ENCODE results near the gene MAX.
A peak's percentile ranks its signal among the peaks of the same experiment; 100 is the strongest.

Gene MAX

GRCh38 chr14:65073605-65074201, 28.6 kb downstream of the MAX start:
- no peak for FAIRE-seq
- DNase-seq (ENCODE audit: low spot score) = no peak

- no peak for FAIRE-seq
These were observed 29.4 kb downstream of the MAX start for GRCh38 chr14:65072937-65073336.

DNA sequence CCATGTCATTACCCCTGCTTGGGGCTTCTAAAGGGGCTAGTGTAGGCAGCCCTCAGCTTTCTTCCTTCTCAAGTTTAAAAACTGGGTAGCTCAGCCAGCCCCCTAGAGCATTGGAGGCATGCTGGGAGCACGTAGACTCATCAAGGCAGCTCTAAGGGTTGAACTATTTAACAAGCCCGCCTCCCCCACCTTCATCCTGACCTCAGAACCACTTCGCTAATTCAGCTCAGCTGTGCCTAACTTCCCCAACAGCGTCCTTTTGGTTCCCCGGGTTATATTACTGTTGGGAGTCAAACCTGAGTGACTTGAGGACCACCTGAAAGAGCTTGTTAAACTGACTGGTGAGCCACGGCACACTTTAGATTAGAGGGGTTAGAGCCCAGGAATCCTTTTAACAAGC, 30.1 kb downstream of the MAX start:
- no peak for FAIRE-seq
- no peak for DNase-seq (ENCODE audit: low spot score)

More at GRCh38 chr14:65072937-65073336, 29.4 kb downstream of the MAX start:
- DNase-seq (ENCODE audit: low spot score) = no peak

DNA sequence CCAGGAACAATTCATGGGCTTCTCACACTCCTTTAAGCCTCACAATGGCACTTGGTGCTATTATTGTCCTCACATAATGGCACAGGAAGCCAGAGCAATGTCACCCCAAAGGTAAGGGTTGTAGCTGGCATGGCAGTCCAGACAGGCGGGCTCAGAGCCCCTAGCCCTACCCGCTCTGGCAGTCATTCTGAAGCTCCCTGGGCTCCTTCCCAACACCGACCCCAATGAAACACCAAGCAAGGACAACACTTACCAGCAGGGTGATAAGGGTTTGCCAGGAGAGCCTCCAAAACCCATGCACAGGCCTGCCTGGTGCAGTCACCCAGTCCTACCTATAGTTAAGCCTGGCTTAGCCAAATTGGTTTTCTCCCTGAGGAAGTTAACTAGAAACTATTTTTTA, 30.8 kb downstream of the MAX start:
- DNase-seq (ENCODE audit: low spot score) (no peak), FAIRE-seq (no peak)

DNA sequence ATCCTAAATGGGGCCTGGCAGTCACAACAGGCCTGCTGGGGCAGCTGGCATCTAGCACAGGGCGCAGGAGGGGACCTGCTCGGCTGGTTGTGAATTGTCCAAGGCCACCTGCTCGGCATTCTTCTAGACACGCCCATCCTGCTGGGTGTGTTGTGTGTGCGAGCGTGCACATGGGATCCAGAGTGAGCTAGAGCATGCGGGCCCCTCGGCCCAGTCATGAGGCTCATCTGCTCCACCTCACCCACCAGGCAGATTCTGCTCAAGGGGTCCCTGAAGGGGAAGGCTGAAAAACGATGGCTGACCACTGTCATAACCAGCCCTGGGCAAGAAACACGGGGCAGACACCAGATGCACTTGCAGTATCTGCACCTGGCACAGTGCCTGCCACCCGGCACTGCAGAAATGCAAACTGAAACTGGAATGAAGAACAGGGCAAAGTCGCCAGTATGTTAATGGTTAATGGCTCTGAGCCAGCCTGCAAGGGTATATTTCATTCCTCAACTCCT, 31.8 kb downstream of the MAX start:
- no peak for DNase-seq (ENCODE audit: low spot score)
- no peak for FAIRE-seq

GRCh38 chr14:65069874-65070413, 32.4 kb downstream of the MAX start:
- DNase-seq (ENCODE audit: low spot score) = no peak
- no peak for FAIRE-seq

DNA sequence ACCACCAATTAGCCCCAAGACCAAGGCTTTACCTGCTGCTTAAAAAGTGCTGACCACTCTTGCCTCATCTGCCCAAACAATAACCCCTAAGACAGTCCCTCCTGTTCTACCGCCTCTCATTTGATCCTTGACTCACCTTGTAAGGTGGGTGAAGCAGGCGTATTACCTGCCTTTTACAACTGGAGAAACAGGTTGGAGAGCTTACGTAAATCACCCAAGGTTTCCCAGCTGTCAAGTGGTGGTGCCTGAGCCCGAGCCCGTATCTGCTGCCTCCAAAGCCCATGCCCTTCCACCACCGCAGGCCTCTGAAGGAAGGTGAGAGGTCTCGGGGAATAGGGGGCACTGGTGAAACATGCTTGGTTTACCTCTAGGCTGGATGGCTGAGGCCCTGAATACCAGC, 36.6 kb downstream of the MAX start:
- DNase-seq (ENCODE audit: low spot score) (no peak), FAIRE-seq (no peak)

DNA sequence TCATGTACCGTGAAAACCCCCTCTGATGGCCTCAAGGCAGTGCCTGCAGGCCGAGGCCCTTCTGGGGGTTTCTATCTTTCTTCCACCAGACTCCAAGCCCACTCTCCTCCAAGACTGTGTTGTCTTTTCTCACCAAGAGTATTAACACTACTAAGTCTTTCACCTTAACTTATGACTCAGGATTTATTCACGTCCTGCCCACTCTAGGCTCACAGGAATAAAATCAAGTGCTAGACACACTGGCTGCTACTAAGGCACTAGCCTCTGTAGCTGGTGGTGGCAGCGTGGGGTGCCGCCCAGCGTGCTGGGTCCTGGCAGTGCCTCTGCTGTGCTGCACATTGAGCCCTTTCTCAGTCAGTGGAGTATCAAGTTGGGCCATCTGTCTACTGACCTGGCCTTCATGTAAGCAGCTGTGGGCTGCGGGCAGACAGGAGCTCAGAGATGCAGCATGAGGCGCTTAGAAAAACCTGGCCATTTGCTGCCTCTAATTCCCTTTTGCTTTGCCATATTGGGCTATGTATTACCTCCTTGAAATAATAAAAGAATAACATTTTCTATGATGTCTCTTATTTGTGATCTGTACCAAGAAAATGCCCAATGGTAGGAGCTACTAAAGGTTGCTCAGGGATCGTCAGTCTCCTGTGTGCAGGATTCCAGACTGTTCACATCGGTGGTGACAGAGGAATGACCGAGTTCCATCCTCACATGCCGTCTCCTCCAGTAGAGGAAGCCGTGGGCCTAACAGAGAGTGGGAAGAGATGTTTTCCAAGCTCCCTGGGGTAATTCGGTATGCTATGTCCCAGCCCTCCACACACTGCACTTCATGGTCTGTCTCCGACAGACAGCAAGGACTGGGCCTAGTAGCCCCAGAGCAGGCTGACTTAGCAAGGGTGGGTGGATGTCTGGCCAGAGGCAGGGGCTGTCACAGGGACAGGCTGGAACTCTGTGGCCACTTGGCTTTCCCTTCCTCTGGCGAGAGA, 39.9 kb downstream of the MAX start:
- FAIRE-seq (no peak), DNase-seq (ENCODE audit: low spot score) (peak; percentile 4)

DNA sequence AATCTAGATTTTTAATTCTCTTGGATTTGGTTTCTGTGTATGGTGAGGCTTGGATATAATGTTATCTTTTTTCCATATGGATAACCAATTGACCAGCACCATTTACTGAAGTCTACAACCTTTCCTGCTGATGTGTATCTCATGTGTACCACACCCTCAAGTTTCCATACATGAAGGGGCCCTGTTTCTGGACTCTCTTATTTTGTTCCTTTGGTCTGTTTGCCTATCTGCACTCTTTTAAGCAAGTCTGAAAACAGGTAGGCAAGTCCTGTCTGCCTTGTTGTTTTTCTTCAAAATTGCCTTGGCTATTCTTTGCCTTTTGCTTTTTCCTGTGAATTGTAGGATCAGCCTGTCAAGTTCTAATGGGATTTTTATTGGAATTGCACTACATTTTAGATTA, 44.6 kb downstream of the MAX start:
- DNase-seq (ENCODE audit: low spot score) (no peak), FAIRE-seq (no peak)

GRCh38 chr14:65054471-65055085, 47.7 kb downstream of the MAX start:
- DNase-seq (ENCODE audit: low spot score) (no peak), FAIRE-seq (no peak)

DNA sequence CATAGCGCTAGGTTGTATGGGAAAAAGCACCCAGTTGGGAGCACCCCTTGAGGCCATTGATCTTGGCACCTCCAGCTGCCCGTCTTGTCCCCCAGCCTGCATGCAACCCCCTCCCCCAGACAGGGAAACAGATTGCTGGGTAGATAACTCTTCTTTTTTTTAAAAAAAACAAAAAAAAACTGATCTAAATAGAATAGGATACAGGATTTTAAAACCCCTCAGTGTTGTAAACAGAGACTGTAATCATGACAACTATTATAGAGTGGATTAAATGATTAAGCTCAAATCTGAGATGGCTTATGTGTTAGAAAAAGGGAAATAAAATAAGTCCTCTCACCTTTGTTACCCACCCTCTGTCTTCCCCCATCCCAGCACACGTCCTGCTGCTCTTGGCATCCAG, 48.9 kb downstream of the MAX start:
- no peak for FAIRE-seq

DNA sequence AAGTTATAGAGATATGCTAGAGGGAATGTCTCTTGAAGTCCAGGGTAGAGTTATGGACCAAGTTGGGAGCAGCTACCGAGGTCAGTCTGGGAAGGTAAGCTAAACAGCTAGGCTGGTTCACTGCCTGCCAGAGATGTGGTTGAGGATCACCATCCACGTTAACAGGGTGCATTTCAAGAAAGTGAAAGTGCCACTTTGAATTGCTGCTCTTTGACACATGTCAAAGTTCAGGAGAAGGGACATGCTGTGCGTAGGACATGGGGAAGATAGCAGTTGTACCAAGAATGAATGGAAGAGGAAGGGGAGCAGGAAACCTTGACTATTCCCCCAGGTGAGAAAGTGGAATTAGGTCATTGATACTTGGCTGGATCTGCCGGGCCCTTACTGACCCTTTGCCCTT, 49.5 kb downstream of the MAX start:
- DNase-seq (ENCODE audit: low spot score) (no peak), FAIRE-seq (no peak)

More for the DNA sequence above, 48.9 kb downstream of the MAX start:
- no peak for DNase-seq (ENCODE audit: low spot score)

GRCh38 chr14:65045709-65046108, 56.6 kb downstream of the MAX start:
- no peak for DNase-seq (ENCODE audit: low spot score)
- FAIRE-seq = no peak

DNA sequence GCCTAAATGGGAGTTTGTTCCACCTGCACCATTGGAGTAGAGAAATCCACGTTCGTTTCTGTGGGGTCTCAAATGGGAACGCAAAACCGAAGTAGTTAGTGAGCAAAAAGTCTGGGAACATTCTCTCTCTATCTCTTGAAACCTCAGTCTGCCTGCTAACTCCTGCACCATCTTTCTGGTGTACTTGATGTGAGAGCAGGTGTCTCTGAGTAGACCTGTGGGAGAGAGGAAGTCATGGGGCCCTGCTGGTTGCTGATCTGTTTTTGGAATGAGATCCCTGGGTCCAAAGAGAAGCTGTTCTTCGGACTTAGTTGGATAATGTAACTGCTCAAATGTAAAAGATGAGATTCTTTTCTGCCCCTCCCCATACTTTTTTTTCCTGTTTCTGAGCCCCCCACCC, 57.3 kb downstream of the MAX start:
- no peak for FAIRE-seq
- DNase-seq (ENCODE audit: low spot score) = no peak

DNA sequence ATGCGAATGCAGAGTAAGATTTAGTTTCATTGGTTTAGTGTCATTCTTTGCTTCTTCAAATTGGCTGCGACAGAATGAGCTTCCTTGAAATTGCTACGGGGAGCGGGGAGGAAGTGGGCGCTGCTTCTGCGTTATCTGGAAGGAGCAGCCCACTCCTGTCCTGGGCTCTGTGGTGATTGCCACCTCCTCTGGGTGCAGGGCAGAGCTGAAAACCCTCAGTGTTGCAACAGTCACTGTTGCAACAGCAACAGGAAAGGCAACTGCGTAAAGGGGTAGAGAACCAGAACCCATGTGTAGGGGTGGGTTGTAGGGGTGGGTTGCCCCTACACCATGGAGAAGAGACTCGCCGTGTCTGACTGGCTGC, 57.7 kb downstream of the MAX start:
- FAIRE-seq = no peak

DNA sequence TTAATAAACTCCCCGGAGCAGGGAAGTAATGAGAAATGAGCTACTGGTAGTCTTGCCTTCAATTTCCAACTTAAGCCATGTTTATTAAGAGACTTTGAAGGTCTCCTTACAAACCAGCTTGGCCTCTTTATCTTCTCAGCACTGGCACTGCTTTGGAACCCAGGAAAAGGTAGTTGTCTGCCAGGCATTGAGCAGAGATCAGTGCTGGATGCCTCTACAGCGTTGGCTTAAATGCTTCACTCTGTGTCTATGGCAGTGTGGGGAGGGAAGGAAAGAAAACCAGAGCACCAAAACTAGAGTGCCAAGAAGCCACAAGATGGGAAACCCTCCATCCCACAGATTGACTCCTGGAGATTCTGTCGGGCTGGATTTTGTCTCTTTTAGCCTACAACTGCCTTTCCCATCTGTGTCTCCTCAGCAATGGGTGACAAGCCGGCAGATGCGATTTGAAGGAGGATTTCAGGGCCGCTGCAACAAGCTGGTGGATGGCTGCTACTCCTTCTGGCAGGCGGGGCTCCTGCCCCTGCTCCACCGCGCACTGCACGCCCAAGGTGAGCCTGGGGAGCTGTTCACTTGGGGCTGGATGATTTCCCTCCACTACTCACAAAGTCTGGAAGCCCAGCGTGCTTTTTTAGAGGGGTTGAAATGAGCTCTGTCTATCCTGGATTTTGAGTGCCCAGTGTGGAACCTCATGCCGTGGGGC, 58.3 kb downstream of the MAX start:
- no peak for DNase-seq (ENCODE audit: low spot score)
- FAIRE-seq = no peak

More for the DNA sequence above, 57.7 kb downstream of the MAX start:
- no peak for DNase-seq (ENCODE audit: low spot score)

GRCh38 chr14:65042731-65043372, 59.5 kb downstream of the MAX start:
- FAIRE-seq = no peak
- no peak for DNase-seq (ENCODE audit: low spot score)

GRCh38 chr14:65042296-65042695, 60.0 kb downstream of the MAX start:
- FAIRE-seq = no peak
- no peak for DNase-seq (ENCODE audit: low spot score)

DNA sequence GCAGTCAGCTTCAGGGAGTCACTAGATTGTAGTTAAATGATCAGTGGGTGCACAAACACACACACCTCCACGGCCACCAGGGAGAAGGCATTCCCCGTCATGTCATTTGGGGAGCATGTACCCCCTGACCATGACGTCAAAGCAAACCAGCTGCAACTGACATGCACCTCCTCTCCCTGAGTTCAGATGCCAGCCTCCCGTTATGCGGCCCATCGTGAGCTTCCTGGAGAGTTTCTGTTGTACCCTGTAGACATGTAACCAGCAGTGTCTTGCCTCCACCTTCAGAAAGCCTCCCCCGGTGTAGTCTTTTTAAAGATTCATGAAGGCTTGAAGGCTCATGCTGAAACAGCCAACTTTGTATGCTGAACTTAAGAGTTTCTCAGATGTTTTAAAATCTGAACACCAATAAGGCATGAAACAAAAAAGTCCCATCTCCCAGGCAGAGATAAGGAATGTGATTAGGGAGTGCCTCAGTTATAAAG, 60.8 kb downstream of the MAX start:
- FAIRE-seq = no peak
- DNase-seq (ENCODE audit: low spot score) = no peak

DNA sequence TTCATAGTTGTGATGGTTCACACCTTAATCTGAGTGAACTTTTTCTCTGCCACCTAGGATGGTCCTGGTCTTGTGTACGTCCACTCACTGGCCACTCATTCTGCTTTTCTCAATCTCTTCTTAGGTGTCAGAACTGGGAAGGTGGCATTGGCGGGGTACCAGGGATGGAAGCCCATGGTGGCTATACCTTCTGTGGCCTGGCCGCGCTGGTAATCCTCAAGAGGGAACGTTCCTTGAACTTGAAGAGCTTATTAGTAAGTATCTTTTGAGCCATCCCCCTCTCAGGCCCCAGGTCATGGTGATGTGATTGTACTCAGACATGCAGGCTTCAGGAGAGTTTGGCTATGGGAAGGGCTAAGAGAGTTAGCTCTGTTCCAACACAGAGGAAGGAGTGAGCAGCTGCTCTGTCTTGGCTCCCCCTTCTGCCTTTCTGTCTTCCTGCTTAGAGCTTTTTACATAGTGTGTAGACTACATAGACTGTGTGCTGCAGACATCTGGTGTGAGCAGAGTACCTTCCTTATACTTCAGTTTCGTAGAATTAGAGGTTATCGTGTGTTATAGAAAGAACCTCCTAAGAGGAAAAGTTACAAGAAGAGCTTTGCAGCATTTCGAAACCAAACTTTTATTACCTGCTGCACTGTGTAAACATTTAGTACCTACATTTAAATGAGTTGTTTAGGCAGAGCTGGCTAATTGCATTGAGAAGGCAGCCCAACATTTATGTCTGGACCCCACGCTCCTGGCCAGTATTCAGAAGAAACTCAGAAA, 61.5 kb downstream of the MAX start:
- FAIRE-seq = no peak

More for the DNA sequence above, 61.5 kb downstream of the MAX start:
- DNase-seq (ENCODE audit: low spot score) = no peak

All from RCC 7860 (cell line).